Aorta (tissue), 5 donors: Measurements from ENCODE around the gene RAB3IL1. TPM values are rescaled to one million over a fixed set of nuclear protein-coding genes. Genes with fewer than 3 reads are reported as not detected.
A peak's percentile ranks its signal among the peaks of the same experiment; 100 is the strongest.

Source experiments
- ATAC-seq: fragments of 200-7000 bp; cut with Tn5 transposase; one replicate; pipeline ENCODE4 v1.9.1; 2022; ENCODE audit warnings: moderate library complexity; ENCODE audit not compliant: low FRiP score
- DNase-seq, 2 donors: peaks; one replicate each; pipeline ENCODE4 v3.0.0-alpha.2; 2020
- H3K27ac ChIP-seq, 2 donors: one replicate each; pipeline ENCODE4 v1.5.1; 2013; ENCODE audit warnings: low read length in 2 of 2, mild to moderate bottlenecking in 2 of 2, moderate library complexity in 2 of 2, control low read depth in 1 of 2, inconsistent platforms in 1 of 2, low read depth in 1 of 2
- H3K27me3 ChIP-seq, 2 donors: one replicate each; pipeline ENCODE4 v1.6.1; 2013; ENCODE audit warnings: control low read depth in 1 of 2, low read length in 1 of 2, mild to moderate bottlenecking in 1 of 2, moderate library complexity in 1 of 2; ENCODE audit not compliant: insufficient read depth in 2 of 2, control insufficient read depth in 1 of 2
- H3K36me3 ChIP-seq, 2 donors: one replicate each; pipeline ENCODE4 v1.6.1; 2013; ENCODE audit warnings: control low read depth in 1 of 2, low read length in 1 of 2, mild to moderate bottlenecking in 1 of 2; ENCODE audit not compliant: insufficient read depth in 2 of 2, control insufficient read depth in 1 of 2
- H3K4me1 ChIP-seq, 2 donors: one replicate each; pipeline ENCODE4 v1.6.1; 2013; ENCODE audit warnings: low read length in 2 of 2, control low read depth in 1 of 2, mild to moderate bottlenecking in 1 of 2, moderate library complexity in 1 of 2; ENCODE audit not compliant: insufficient read depth in 2 of 2, control insufficient read depth in 1 of 2
- H3K4me3 ChIP-seq, 2 donors: one replicate each; pipeline ENCODE4 v1.5.1; 2013; ENCODE audit warnings: low read length in 2 of 2, control low read depth in 1 of 2, mild to moderate bottlenecking in 1 of 2
- H3K9me3 ChIP-seq: one replicate; pipeline ENCODE4 v1.6.1; 2013; ENCODE audit warnings: mild to moderate bottlenecking, low read length; ENCODE audit not compliant: control insufficient read depth
- WGBS, 2 donors: extraction: QIAGEN DNeasy Blood & Tissue Kit; methylation state at CpG; one replicate each; pipeline ENCODE4 v1.1.7; 2013; 5-methylcytosine and 5-hydroxymethylcytosine counted together
- intact Hi-C, 2 donors: fragments of 100-400 bp; cut with DNase I; formaldehyde crosslinking; loops; one replicate each; pipeline versions ENCODE4 v1.14.2 to v1.15.0; 2022
- polyA plus RNA-seq, 2 donors: library from polyadenylated mRNA; stranded (reverse); fragments of 200-250 nt; gene quantifications; one replicate each; pipeline ENCODE4 v1.2.3, GENCODE V29; 2013
- total RNA-seq, 2 donors: library from RNA; stranded (reverse); fragmentation: NEBNext Ultra II Directional; extraction: Animal tissue kit (Norgen Biotek cat#: 25700); gene quantifications; one replicate each; pipeline ENCODE4 v1.2.1, GENCODE V29; 2021
- donor health status: healthy with polysubstance abuse.
- donor health status: Bipolar disorder and iron deficiency.
- donor health status: DM: no; HTN: no; CAD: no.
- donor health status: DM: no; HTN: no; CAD: no.
- donor health status: DM: yes; HTN: yes; CAD: no.

RAB3IL1 gene
- total and polyA plus RNA-seq, 4 donors: 6.4 to 45.2 (median 17.6) TPM

- H3K36me3 ChIP-seq: no peaks in the 10 kb centered on the region
These were observed 12.8 kb downstream of the RAB3IL1 start for GRCh38 chr11:61904539-61905048.

GRCh38 chr11:61903845-61904244, 13.5 kb downstream of the RAB3IL1 start:
- intact Hi-C loops: no loop called here
- DNase-seq (no peak), ATAC-seq (no peak)
- 97% methylated on average over 3 of the region's 3 CpGs for WGBS, 2 donors
- Histone ChIP-seq H3K27me3 (no peaks in the 10 kb centered on the region), H3K27ac (no peak overlapping the region), H3K4me1 (no peaks in the 10 kb centered on the region), H3K36me3 (no peaks in the 10 kb centered on the region), H3K9me3 (no peaks in the 10 kb centered on the region), H3K4me3 (no peak overlapping the region)

More at GRCh38 chr11:61904539-61905048, 12.8 kb downstream of the RAB3IL1 start:
- 78 to 79% methylated on average over 18 to 19 of the region's 19 CpGs for WGBS, 2 donors
- ATAC-seq (no peak), DNase-seq (no peak)
- no peak overlapping the region for H3K4me3 ChIP-seq
- no peaks in the 10 kb centered on the region for H3K9me3 ChIP-seq
- H3K27me3 ChIP-seq: no peaks in the 10 kb centered on the region
- intact Hi-C loops: no loop called here
- no peaks in the 10 kb centered on the region for H3K4me1 ChIP-seq
- no peak overlapping the region for H3K27ac ChIP-seq

DNA sequence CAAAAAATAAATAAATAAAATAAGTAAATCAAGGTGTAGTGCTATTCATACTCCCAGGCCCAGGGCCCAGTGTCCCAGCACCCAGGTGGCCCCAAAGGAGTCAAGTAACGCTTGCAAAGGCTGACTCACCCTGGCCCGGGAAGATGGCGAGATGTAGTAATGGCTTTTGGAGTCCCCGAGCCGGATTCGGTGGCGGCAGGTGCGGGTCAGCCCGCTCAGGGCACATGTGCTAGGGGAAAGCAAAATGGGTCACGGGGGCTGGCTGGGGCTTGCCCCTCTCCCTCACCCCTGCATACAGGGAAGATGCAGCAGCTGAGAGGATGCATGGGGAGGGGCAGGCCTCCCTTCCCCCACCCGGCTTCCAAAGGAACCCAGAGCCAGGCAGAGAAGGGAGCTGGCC, 15.1 kb downstream of the RAB3IL1 start:
- ATAC-seq: no peak
- no peaks in the 10 kb centered on the region for H3K9me3 ChIP-seq
- intact Hi-C loops: no loop called here
- no peak overlapping the region for H3K4me3 ChIP-seq
- no peaks in the 10 kb centered on the region for H3K27me3 ChIP-seq
- no peak for DNase-seq
- no peak overlapping the region for H3K27ac ChIP-seq
- 93 to 95% methylated on average over 11 of the region's 11 CpGs for WGBS, 2 donors
- H3K4me1 ChIP-seq: no peaks in the 10 kb centered on the region
- H3K36me3 ChIP-seq: no peaks in the 10 kb centered on the region

GRCh38 chr11:61901397-61901796, 16.0 kb downstream of the RAB3IL1 start:
- Histone ChIP-seq H3K4me1 (no peaks in the 10 kb centered on the region), H3K9me3 (no peaks in the 10 kb centered on the region), H3K27me3 (no peaks in the 10 kb centered on the region), H3K4me3 (no peak overlapping the region), H3K36me3 (no peaks in the 10 kb centered on the region), H3K27ac (no peak overlapping the region)
- no peak for ATAC-seq
- intact Hi-C loops: loop anchor here in 1 of 2 donors (2.0 kb wide), 1 partner anchor 179 kb away; no protein-coding TSS in a partner anchor
- whole genome bisulfite sequencing, 2 donors: 91% methylated on average over 10 of the region's 10 CpGs
- no peak for DNase-seq

GRCh38 chr11:61900251-61900650, 17.1 kb downstream of the RAB3IL1 start:
- Histone ChIP-seq H3K4me3 (no peak overlapping the region), H3K36me3 (no peaks in the 10 kb centered on the region), H3K27me3 (no peaks in the 10 kb centered on the region), H3K9me3 (no peaks in the 10 kb centered on the region), H3K27ac (no peak overlapping the region), H3K4me1 (no peaks in the 10 kb centered on the region)
- no peak for ATAC-seq
- DNase-seq: no peak
- intact Hi-C loops: loop anchor here in 1 of 2 donors (2.0 kb wide), 1 partner anchor 181 kb away; no protein-coding TSS in a partner anchor
- WGBS, 2 donors: 91 to 93% methylated on average over 17 of the region's 17 CpGs

- WGBS, 2 donors: 49% methylated on average over 27 of the region's 27 CpGs
- Histone ChIP-seq H3K4me3 (no peak overlapping the region), H3K4me1 (no peaks in the 10 kb centered on the region), H3K27me3 (no peaks in the 10 kb centered on the region), H3K9me3 (no peaks in the 10 kb centered on the region), H3K27ac (no peak overlapping the region), H3K36me3 (no peaks in the 10 kb centered on the region)
- peak; percentile 89 to 96 for DNase-seq
- intact Hi-C loops: loop anchor here (1.0 to 5.0 kb wide), 6 partner anchors 28 to 210 kb away; no protein-coding TSS in a partner anchor
- peak; percentile 89 for ATAC-seq
These were observed 18.1 kb downstream of the RAB3IL1 start for GRCh38 chr11:61899146-61899841.

GRCh38 chr11:61898247-61898582, 19.2 kb downstream of the RAB3IL1 start:
- H3K27ac ChIP-seq: no peak overlapping the region
- WGBS, 2 donors: 90% methylated on average over 9 of the region's 9 CpGs
- intact Hi-C loops: loop anchor here (2.0 to 5.0 kb wide), 5 partner anchors 27 to 211 kb away; no protein-coding TSS in a partner anchor
- ATAC-seq: no peak
- H3K36me3 ChIP-seq: no peaks in the 10 kb centered on the region
- DNase-seq: no peak
- no peaks in the 10 kb centered on the region for H3K27me3 ChIP-seq
- no peaks in the 10 kb centered on the region for H3K9me3 ChIP-seq
- H3K4me3 ChIP-seq: no peak overlapping the region
- no peaks in the 10 kb centered on the region for H3K4me1 ChIP-seq

GRCh38 chr11:61897387-61898246, 19.7 kb downstream of the RAB3IL1 start:
- Histone ChIP-seq H3K27me3 (no peaks in the 10 kb centered on the region), H3K27ac (no peak overlapping the region), H3K36me3 (no peaks in the 10 kb centered on the region), H3K9me3 (no peaks in the 10 kb centered on the region), H3K4me1 (no peaks in the 10 kb centered on the region), H3K4me3 (no peak overlapping the region)
- intact Hi-C loops: loop anchor here (2.0 to 5.0 kb wide), 5 partner anchors 27 to 211 kb away; no protein-coding TSS in a partner anchor
- peak; percentile 61 for ATAC-seq
- DNase-seq: peak; percentile 77 to 93
- 75 to 78% methylated on average over 17 of the region's 17 CpGs for WGBS, 2 donors
